ENCODE results near the gene AGPAT4.

AGPAT4 gene

GRCh38 chr6:161261816-161262215 is 12.0 kb downstream of the AGPAT4 start:
- H3K4me3 ChIP-seq (ENCODE audit: low read length) = no peak overlapping the region
- no peak for TF ChIP-seq CTCF (conservative IDR thresholded peaks at IDR 0.05; ENCODE audit: low read length)
- no peak for DNase-seq (ENCODE audit: low read depth)

- DNase-seq (ENCODE audit: low read depth) = no peak
- H3K4me3 ChIP-seq (ENCODE audit: low read length) = no peak overlapping the region
- no peak for TF ChIP-seq CTCF (conservative IDR thresholded peaks at IDR 0.05; ENCODE audit: low read length)
Measured at GRCh38 chr6:161261325-161261724, 12.5 kb downstream of the AGPAT4 start.

- no peak for DNase-seq (ENCODE audit: low read depth)
- H3K4me3 ChIP-seq (ENCODE audit: low read length) = no peak overlapping the region
- no peak for TF ChIP-seq CTCF (conservative IDR thresholded peaks at IDR 0.05; ENCODE audit: low read length)
Measured at GRCh38 chr6:161259302-161259701, 14.6 kb downstream of the AGPAT4 start.

GRCh38 chr6:161257793-161258457 is 15.9 kb downstream of the AGPAT4 start:
- no peak for TF ChIP-seq CTCF (conservative IDR thresholded peaks at IDR 0.05; ENCODE audit: low read length)
- peak; percentile 89 for DNase-seq (ENCODE audit: low read depth)
- H3K4me3 ChIP-seq (ENCODE audit: low read length) = no peak overlapping the region

- DNase-seq (ENCODE audit: low read depth) = no peak
- no peak for TF ChIP-seq CTCF (conservative IDR thresholded peaks at IDR 0.05; ENCODE audit: low read length)
- no peak overlapping the region for H3K4me3 ChIP-seq (ENCODE audit: low read length)
Measured at GRCh38 chr6:161256407-161256806, 17.5 kb downstream of the AGPAT4 start.

- TF ChIP-seq CTCF (conservative IDR thresholded peaks at IDR 0.05; ENCODE audit: low read length) = no peak
Measured at GRCh38 chr6:161255518-161255917, 18.3 kb downstream of the AGPAT4 start.

GRCh38 chr6:161254464-161255253 is 19.2 kb downstream of the AGPAT4 start:
- no peak for TF ChIP-seq CTCF (conservative IDR thresholded peaks at IDR 0.05; ENCODE audit: low read length)
- no peak overlapping the region for H3K4me3 ChIP-seq (ENCODE audit: low read length)
- DNase-seq (ENCODE audit: low read depth) = peak; percentile 47

More at GRCh38 chr6:161255518-161255917, 18.3 kb downstream of the AGPAT4 start:
- no peak for DNase-seq (ENCODE audit: low read depth)
- no peak overlapping the region for H3K4me3 ChIP-seq (ENCODE audit: low read length)
